HG03521 (cell line): ENCODE measurements around the gene ASTN2.
"Not testable (repeated sequence)": the region's sequence is repeated elsewhere in the genome, so short reads cannot be mapped to it uniquely, and the experiment has no call there.

Experiments
- ATAC-seq: cut with Tn5 transposase; IDR thresholded peaks from one replicate; pipeline ENCODE4 v1.9.1; 2021; ENCODE audit warnings: mild to moderate bottlenecking, moderate library complexity; ENCODE audit not compliant: unreplicated experiment

ASTN2 gene

GRCh38 chr9:116717150-116717549 is 697.7 kb downstream of the ASTN2 start:
- ATAC-seq: no peak

DNA sequence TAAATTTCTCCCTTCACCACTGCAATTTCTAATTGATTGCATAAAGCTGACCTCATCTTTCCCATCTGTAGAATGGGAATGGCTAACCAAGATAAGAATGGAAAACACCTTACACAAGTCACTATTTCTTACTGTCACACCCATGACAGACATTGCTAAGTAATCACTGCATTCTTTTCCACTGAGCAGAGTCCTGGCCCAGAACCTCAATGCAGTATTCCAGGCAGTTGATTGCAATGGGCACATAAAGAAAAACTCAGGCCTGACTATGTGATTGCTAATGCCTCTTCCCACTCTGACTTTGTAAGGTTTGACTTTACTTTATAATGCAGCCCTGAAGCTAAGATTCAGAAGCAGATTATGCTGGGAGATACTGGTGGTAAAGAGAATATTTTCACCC is 698.4 kb downstream of the ASTN2 start:
- no peak for ATAC-seq

DNA sequence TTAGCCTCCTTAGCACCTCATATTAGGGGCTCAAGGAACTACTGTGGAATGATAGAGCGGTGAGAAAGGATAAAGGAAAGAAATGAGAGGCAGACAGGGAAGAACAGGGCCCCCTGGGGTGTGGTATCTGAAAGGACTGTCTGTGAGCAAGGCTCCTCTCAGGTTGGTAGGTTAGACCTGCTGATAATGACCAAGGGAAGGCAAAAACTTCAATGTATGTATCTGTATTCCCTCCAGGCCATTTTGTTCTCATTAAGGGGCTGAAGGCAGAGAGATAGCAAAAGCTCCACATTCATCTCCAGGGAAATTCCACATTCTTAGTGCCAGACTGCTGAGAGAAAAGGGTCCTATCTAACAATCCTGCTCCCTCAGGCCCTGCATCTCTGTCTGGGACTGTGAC is 699.1 kb downstream of the ASTN2 start:
- no peak for ATAC-seq

DNA sequence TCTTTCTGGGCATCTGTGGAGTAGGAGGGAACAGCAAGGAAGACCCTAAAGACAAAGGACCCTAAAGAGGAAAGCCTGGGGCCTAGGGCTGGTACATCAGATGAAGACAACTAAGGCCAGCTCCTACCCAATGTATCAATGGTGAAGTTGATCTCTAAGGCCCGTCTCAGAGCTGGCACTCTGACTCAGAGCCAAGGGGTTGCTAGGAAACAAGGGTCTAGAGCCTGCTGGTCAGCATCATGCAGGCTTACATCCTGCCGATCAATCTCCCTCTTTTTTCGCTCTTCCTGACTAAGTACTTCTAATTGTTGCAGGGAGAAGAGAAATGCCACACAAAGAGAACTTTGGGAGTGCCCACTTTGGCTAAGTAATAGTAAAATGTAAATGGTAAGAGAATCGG is 701.6 kb downstream of the ASTN2 start:
- no peak for ATAC-seq

DNA sequence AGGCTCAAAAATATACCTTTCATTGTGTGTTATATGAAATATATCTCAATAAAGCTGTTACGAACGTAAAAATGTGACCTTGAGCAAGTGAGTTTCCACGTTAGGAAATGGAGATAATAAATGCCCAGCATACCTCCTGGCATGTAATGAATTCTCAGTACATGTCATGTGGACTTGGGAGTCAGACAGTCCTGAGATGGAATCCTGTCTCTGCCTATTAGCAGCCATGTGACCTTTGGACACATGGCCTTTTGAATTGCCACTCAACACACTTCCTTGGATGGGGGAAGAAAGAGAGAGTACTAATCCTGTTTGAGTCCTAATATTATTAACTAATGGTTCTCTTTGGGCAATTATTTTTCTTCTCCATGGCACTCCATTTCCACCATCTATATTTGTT is 702.1 kb downstream of the ASTN2 start:
- no peak for ATAC-seq

GRCh38 chr9:116706310-116707290 is 708.3 kb downstream of the ASTN2 start:
- ATAC-seq: no peak

DNA sequence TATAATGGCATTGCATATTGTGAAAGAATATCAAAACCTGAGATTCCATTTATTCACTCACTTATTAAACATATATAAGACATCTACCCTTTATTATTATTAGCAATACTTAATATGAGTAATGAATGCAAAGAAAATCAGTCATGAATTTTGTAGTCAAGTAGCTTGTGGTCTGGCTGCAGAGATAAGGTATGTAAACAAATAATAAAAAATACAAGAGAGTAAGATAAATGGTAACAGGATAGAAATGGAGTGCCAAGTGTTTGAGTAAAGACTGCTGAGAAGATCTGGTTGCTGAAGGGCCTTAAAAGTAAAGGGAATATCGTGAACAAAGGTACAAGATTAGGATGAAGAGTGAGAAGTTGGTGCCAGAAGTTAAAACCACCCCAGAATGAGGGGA is 709.3 kb downstream of the ASTN2 start:
- ATAC-seq: no peak

DNA sequence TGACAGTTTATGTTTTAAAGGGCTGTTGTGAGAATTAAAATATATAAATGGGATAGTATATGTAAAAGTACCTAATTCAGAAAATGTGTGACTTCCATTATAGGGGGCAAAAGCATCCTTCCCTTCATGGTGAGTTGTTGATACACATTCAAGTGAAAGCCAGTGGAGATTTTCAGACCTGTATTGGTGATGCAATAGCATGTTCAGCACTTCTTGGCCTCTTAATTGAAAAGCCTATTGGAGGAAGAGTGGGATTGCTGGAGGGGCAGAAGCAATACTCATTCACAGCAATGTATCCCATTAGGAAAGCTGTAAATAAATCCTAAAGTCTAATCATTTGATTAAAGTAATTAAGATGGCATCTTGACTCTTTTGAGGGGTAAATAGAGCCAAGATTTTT is 710.4 kb downstream of the ASTN2 start:
- ATAC-seq: no peak

DNA sequence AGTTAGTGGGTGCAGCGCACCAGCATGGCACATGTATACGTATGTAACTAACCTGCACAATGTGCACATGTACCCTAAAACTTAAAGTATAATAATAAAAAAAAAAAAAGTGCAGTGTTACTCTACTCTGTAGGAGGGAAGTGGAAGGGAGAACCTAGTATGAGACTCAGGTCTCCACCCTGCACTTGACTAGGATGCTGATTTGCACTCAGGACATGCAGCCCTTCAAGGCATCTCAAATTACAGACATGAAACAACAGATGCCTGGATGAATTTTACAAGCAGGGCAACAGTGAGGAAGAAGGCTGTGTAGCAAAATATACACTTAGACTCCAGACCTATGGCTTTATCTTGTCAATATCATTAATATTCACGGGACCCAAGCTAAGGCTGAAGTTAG is 711.2 kb downstream of the ASTN2 start:
- ATAC-seq: no peak

DNA sequence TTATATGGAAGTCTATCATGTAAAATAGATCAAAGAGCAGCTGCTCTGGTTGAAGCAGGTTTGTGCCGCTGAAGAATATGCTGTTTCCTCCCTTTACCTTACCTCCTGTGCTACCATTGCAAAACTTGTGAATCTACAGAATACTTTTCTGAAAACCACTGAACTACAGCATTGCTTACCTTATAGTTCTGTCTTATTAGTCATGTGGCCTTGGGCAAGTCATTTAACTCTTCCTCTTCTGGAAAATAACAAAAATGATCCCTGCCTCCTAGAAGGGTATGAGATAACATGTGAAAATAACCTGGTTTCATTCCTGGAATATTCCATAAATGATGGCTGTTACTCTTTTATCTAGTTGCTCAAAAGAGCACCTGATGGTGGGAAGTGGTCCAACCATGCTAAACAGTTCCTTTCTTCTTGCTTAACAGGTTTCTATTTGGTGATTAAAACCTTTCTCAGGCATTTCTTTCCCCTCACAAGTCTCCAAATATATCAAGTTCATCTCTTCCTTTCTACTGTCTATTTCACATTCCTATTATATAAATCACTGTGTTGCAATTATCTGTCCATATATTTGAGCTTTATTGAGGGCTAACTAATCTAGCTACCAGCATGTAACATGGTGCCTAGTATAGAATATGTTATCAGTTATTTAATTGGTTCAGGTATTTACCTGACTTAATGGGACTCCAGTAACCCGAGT is 712.8 kb downstream of the ASTN2 start:
- no peak for ATAC-seq

GRCh38 chr9:116700882-116701865 is 713.7 kb downstream of the ASTN2 start:
- no peak for ATAC-seq

DNA sequence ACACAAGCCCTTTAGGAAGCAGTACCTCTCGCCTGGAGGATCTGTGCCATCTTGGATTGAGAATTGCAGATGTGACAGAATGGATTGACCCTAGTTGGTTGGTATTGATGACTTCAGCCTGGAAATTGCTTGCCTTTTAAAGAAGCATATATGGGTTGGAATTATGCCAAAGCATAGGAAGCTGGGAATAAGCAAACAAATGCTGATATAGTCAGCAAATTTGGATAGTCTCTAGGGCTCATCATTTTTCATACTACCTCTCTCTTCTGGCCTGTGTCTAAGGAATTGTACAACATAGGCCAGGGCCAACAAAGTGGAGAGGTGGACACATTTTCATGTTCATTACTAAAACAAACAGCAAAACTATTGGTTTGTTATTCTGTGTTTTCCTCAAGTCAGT is 714.6 kb downstream of the ASTN2 start:
- ATAC-seq: no peak

DNA sequence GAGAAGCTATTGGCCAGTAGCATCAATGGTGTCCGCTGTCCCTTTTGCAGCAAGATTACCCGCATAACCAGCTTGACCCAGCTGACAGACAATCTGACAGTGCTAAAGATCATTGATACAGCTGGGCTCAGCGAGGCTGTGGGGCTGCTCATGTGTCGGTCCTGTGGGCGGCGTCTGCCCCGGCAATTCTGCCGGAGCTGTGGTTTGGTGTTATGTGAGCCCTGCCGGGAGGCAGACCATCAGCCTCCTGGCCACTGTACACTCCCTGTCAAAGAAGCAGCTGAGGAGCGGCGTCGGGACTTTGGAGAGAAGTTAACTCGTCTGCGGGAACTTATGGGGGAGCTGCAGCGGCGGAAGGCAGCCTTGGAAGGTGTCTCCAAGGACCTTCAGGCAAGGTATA is 717.0 kb downstream of the ASTN2 start:
- no peak for ATAC-seq

DNA sequence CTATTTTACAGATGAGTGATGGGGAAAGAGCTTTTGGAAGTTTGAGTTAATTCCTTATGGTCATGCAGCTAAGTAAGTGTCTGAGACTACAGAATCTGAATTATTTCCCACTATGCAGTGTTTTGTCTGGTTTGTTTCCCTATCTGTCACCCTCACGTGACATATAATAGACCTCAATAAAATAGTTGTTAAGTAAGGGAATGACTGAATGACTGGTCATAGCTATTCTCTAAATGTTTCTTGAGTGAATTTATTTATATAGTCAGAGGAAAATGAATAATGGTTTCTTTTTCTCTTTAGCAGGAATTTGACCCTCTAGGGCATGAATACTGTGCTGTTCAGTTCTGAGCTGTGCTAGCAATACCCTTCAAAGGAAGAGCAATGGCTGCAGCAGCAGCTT is 717.5 kb downstream of the ASTN2 start:
- no peak for ATAC-seq

- no peak for ATAC-seq
Observed at GRCh38 chr9:116695438-116695837, 719.4 kb downstream of the ASTN2 start.

DNA sequence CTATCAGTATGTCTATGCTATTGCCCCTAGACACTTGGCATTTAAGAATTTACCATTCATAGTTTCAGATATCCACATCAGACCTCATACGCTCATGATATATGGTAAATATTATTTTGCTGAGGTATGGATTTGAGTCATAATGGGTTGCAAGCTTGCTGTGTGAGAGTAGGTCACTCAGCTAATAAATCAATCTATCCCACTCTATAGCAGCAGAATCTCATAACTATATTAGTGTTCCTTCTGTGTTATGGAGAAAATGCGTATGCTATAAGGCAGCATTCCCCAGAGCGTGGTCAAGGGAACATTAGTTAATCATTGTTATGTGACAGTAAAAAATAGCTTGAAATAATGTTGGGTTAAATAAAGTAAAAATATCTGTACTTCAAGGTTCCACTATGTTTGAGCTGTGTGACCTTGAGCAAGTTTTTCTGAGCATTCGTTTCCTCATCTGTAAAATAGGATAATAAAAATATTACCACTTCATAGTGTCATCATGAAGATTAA is 720.0 kb downstream of the ASTN2 start:
- ATAC-seq: no peak

- no peak for ATAC-seq
Observed at GRCh38 chr9:116693233-116693731, 721.6 kb downstream of the ASTN2 start.

- no peak for ATAC-seq
Observed at GRCh38 chr9:116692616-116693015, 722.2 kb downstream of the ASTN2 start.

GRCh38 chr9:116691607-116692006 is 723.2 kb downstream of the ASTN2 start:
- ATAC-seq: no peak

- not testable (repeated sequence) for ATAC-seq
Observed at GRCh38 chr9:116690805-116691204, 724.1 kb downstream of the ASTN2 start.
